GM12878 (cell line): ENCODE data around the gene SNAI3. TPM values are rescaled to one million over a fixed set of nuclear protein-coding genes. Genes with fewer than 3 reads are reported as not detected.

Source experiments
- ATAC-seq: fragments of 200-7000 bp; cut with Tn5 transposase; 3 replicates; pipeline ENCODE4 v1.9.1; 2020; ENCODE audit warnings: mild to moderate bottlenecking, moderate library complexity
- BruUV-seq: library from RNA; stranded (reverse); fragments of 400-500 nt; replicated peaks from 2 replicates; lab custom pipeline; 2021; lab: Mats Ljungman, UMichigan
- CTCF ChIA-PET: fragments of 300-600 bp; sonication (Branson Sonifier 250); formaldehyde crosslinking; extraction: SDS; loops from one replicate; lab custom pipeline; 2021; ENCODE audit warnings: inconsistent platforms; lab: Yijun Ruan, JAX
- POLR2A ChIA-PET: fragments of 350-600 bp; formaldehyde crosslinking; extraction: SDS; loops from one replicate; lab custom pipeline; 2021; ENCODE audit warnings: inconsistent platforms; lab: Charles Lee
- RAD21 ChIA-PET: fragments of 300-600 bp; sonication (Branson Sonifier 250); formaldehyde crosslinking; loops from one replicate; lab custom pipeline; 2023; ENCODE audit warnings: antibody characterized with exemption; ENCODE audit not compliant: unreplicated experiment; lab: Charles Lee
- SMC1A ChIA-PET: fragments of 300-600 bp; sonication (Branson Sonifier 250); formaldehyde crosslinking; loops from one replicate; lab custom pipeline; 2023; ENCODE audit not compliant: unreplicated experiment, uncharacterized antibody; lab: Charles Lee
- DNase-seq: peaks from one replicate; pipeline ENCODE4 v3.0.0-alpha.2; 2011; ENCODE audit warnings: low read depth, low spot score
- FAIRE-seq: peaks from 3 replicates; lab custom pipeline; 2011; peaks lifted over from hg19 to GRCh38; lab: Jason Lieb, UNC
- H2AFZ ChIP-seq: 2 replicates; pipeline ENCODE4 v1.6.0; 2011; ENCODE audit warnings: low read depth, low read length, control low read depth; ENCODE audit not compliant: control insufficient read depth
- H3K27ac ChIP-seq: 2 replicates; pipeline ENCODE4 v1.5.1; 2011; ENCODE audit warnings: control low read depth; ENCODE audit not compliant: control insufficient read depth, insufficient read depth
- H3K27me3 ChIP-seq, 2 experiments: replicated peaks in 1 of 2; 2 replicates each; pipeline versions ENCODE4 v1.6.0 to v1.6.1; 2011; ENCODE audit warnings: low read length in 1 of 2; ENCODE audit not compliant: control insufficient read depth in 2 of 2, insufficient read depth in 2 of 2
- H3K36me3 ChIP-seq, 2 experiments: 2 replicates each; pipeline ENCODE4 v1.5.1; 2011; ENCODE audit warnings: low read length in 1 of 2; ENCODE audit not compliant: control insufficient read depth in 2 of 2, insufficient read depth in 2 of 2
- H3K4me1 ChIP-seq: 2 replicates; pipeline ENCODE4 v1.6.1; 2011; ENCODE audit warnings: mild to moderate bottlenecking, low read length, moderate library complexity, mixed read lengths; ENCODE audit not compliant: control insufficient read depth, insufficient read depth
- H3K4me2 ChIP-seq: 2 replicates; pipeline ENCODE4 v1.6.0; 2011; ENCODE audit warnings: control low read depth; ENCODE audit not compliant: control insufficient read depth, insufficient read depth
- H3K4me3 ChIP-seq: fragments of 200-600 bp; sonication (generic); 2 replicates; pipeline ENCODE4 v1.5.1; 2016
- H3K79me2 ChIP-seq: 2 replicates; pipeline ENCODE4 v1.6.0; 2011; ENCODE audit warnings: low read length; ENCODE audit not compliant: control insufficient read depth, insufficient read depth
- H3K9ac ChIP-seq: 2 replicates; pipeline ENCODE4 v1.8.0; 2011; ENCODE audit warnings: low read length, control low read depth, mixed read lengths; ENCODE audit not compliant: control insufficient read depth, insufficient read depth
- H3K9me3 ChIP-seq: replicated peaks from 3 replicates; pipeline ENCODE4 v1.5.1; 2011; ENCODE audit warnings: mild to moderate bottlenecking, low read length; ENCODE audit not compliant: control insufficient read depth, insufficient read depth
- H4K20me1 ChIP-seq: 2 replicates; pipeline ENCODE4 v1.6.0; 2011; ENCODE audit not compliant: control insufficient read depth, insufficient read depth
- DPF2 ChIP-seq: fragments of 450-650 bp; IDR thresholded peaks from 2 replicates; pipeline ENCODE4 v1.6.1; 2017; ENCODE audit warnings: mild to moderate bottlenecking
- EED ChIP-seq: sonication (generic); IDR thresholded peaks from 2 replicates; pipeline ENCODE4 v1.6.1; 2016; ENCODE audit warnings: antibody characterized with exemption, low read depth
- GABPA ChIP-seq: IDR thresholded peaks from 2 replicates; pipeline ENCODE4 v1.6.1; 2014; ENCODE audit warnings: antibody characterized with exemption, low read depth, mild to moderate bottlenecking, inconsistent platforms
- HDGF ChIP-seq: fragments of 450-650 bp; IDR thresholded peaks from 2 replicates; pipeline ENCODE4 v1.6.1; 2016; ENCODE audit warnings: antibody characterized with exemption
- MXI1 ChIP-seq: fragments of 150-350 bp; IDR thresholded peaks from 2 replicates; pipeline ENCODE4 v1.6.1; 2011; ENCODE audit warnings: low read depth, mild to moderate bottlenecking, inconsistent platforms, low read length, improper control_type of control experiment
- NFIC ChIP-seq: IDR thresholded peaks from 2 replicates; pipeline ENCODE4 v1.6.1; 2012; ENCODE audit warnings: low read depth, mild to moderate bottlenecking, inconsistent platforms, low read length, moderate library complexity
- NR2C1 ChIP-seq: fragments of 450-650 bp; IDR thresholded peaks from 2 replicates; pipeline ENCODE4 v1.6.1; 2017; ENCODE audit warnings: antibody characterized with exemption, mild to moderate bottlenecking, moderate library complexity
- RAD21 ChIP-seq: IDR thresholded peaks from 2 replicates; pipeline ENCODE4 v1.6.1; 2011; ENCODE audit warnings: mild to moderate bottlenecking, low read depth, low read length, moderate library complexity; ENCODE audit not compliant: insufficient read depth
- RCOR1 ChIP-seq: conservative IDR thresholded peaks from 2 replicates; pipeline ENCODE4 v1.6.1; 2012; ENCODE audit warnings: low read depth, low read length, improper control_type of control experiment
- ZNF274 ChIP-seq: IDR thresholded peaks from one replicate; pipeline ENCODE4 v1.8.0; 2011; ENCODE audit not compliant: insufficient read length, insufficient read depth
- ZNF687 ChIP-seq: fragments of 450-650 bp; IDR thresholded peaks from 2 replicates; pipeline ENCODE4 v1.6.1; 2017; ENCODE audit warnings: mild to moderate bottlenecking, moderate library complexity
- WGBS: methylation state at CpG from one replicate; pipeline ENCODE4 v1.1.6; 2016; ENCODE audit warnings: low lambda C conversion rate; ENCODE audit not compliant: insufficient replicate concordance, insufficient coverage; ENCODE audit errors: missing lambda C conversion rate; 5-methylcytosine and 5-hydroxymethylcytosine counted together
- in situ Hi-C: fragments of 300-500 bp; cut with MboI; formaldehyde crosslinking; loops from 9 replicates; pipeline ENCODE4 v1.14.3; 2018; ENCODE audit warnings: mixed read lengths
- intact Hi-C: fragments of 100-400 bp; cut with micrococcal nuclease; formaldehyde crosslinking; loops from one replicate; pipeline ENCODE4 v1.14.2; 2022; ENCODE audit not compliant: unreplicated experiment
- polyA plus RNA-seq, 11 experiments: library from polyadenylated mRNA; depleted of rRNA in 4 of 11; unstranded in 6 of 11; stranded (reverse) in 5 of 11; fragments of >200 nt; fragmentation: Nextera tagmentation in 4 of 11; fragmentation: Illumina TruSeq in 1 of 11; extraction: Ambion mirVana in 4 of 11; extraction: Trizol in 1 of 11; gene quantifications; 1 replicate in 1 of 11; 2 replicates in 10 of 11; pipeline versions ENCODE4 v1.2.1 to v1.2.3, GENCODE V29; 2011 to 2016; ENCODE audit warnings: inconsistent platforms in 2 of 11, missing spikeins in 2 of 11, low read depth in 1 of 11
- total RNA-seq, 4 experiments: library from RNA; depleted of rRNA in 3 of 4; stranded (reverse); fragments of >200 nt in 3 of 4; fragmentation: Illumina TruSeq in 1 of 4; extraction: Trizol in 1 of 4; gene quantifications; 2 replicates each; pipeline versions ENCODE4 v1.2.1 to v1.2.3, GENCODE V29; 2013 to 2021
- TF ChIP-seq, protein P1 (sequence below): fragments of 450-650 bp; conservative IDR thresholded peaks from 2 replicates; pipeline ENCODE4 v1.6.1; 2017; ENCODE audit warnings: mild to moderate bottlenecking, moderate library complexity
- TF ChIP-seq, protein P2 (sequence below): fragments of 450-650 bp; IDR thresholded peaks from 2 replicates; pipeline ENCODE4 v1.6.1; 2018; ENCODE audit warnings: borderline replicate concordance, mild to moderate bottlenecking; ENCODE audit not compliant: partially characterized antibody

SNAI3 gene
- total and polyA plus RNA-seq, 10 of the 15 experiments (the other 5 are each of a cell fraction or from before 2014, with no cell fraction given): 0.21 to 7.4 (median 3.0) TPM

GRCh38 chr16:88721236-88721635 lies 34.9 kb upstream of the SNAI3 start:
- H3K36me3 ChIP-seq: peaks cover 13 to 59% of the 10 kb centered on the region in 2 experiments
- TF ChIP-seq ZNF687 (no peak), HDGF (no peak), EED (no peak), GABPA (no peak), RAD21 (no peak), NFIC (no peak), MXI1 (no peak), NR2C1 (no peak), ZNF274 (no peak), DPF2 (no peak), RCOR1 (no peak)
- TF ChIP-seq, protein P1, sequence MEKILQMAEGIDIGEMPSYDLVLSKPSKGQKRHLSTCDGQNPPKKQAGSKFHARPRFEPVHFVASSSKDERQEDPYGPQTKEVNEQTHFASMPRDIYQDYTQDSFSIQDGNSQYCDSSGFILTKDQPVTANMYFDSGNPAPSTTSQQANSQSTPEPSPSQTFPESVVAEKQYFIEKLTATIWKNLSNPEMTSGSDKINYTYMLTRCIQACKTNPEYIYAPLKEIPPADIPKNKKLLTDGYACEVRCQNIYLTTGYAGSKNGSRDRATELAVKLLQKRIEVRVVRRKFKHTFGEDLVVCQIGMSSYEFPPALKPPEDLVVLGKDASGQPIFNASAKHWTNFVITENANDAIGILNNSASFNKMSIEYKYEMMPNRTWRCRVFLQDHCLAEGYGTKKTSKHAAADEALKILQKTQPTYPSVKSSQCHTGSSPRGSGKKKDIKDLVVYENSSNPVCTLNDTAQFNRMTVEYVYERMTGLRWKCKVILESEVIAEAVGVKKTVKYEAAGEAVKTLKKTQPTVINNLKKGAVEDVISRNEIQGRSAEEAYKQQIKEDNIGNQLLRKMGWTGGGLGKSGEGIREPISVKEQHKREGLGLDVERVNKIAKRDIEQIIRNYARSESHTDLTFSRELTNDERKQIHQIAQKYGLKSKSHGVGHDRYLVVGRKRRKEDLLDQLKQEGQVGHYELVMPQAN: no peak
- TF ChIP-seq, protein P2, sequence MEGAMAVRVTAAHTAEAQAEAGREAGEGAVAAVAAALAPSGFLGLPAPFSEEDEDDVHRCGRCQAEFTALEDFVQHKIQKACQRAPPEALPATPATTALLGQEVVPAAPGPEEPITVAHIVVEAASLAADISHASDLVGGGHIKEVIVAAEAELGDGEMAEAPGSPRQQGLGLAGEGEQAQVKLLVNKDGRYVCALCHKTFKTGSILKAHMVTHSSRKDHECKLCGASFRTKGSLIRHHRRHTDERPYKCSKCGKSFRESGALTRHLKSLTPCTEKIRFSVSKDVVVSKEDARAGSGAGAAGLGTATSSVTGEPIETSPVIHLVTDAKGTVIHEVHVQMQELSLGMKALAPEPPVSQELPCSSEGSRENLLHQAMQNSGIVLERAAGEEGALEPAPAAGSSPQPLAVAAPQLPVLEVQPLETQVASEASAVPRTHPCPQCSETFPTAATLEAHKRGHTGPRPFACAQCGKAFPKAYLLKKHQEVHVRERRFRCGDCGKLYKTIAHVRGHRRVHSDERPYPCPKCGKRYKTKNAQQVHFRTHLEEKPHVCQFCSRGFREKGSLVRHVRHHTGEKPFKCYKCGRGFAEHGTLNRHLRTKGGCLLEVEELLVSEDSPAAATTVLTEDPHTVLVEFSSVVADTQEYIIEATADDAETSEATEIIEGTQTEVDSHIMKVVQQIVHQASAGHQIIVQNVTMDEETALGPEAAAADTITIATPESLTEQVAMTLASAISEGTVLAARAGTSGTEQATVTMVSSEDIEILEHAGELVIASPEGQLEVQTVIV: no peak

More at GRCh38 chr16:88721236-88721635, 34.9 kb upstream of the SNAI3 start:
- ATAC-seq (no peak), DNase-seq (no peak), FAIRE-seq (no peak)
- H3K27me3 ChIP-seq: no peaks in the 10 kb centered on the region
- ChIA-PET RAD21 (no interaction called here), SMC1A (no interaction called here), CTCF (no interaction called here), POLR2A (interaction anchor here (0.6 kb wide), 1 partner anchor 790 kb away, joined by 4 read pairs; no protein-coding TSS in a partner anchor)
- H3K9me3 ChIP-seq: no peaks in the 10 kb centered on the region
- whole genome bisulfite sequencing: 93% methylated on average over 15 of the region's 17 CpGs
- no peaks in the 10 kb centered on the region for H3K79me2 ChIP-seq
- H3K9ac ChIP-seq: no peak overlapping the region
- in situ Hi-C loops: no loop called here
- H3K4me1 ChIP-seq: no peaks in the 10 kb centered on the region
- BruUV-seq: no TSS peak
- H3K4me2 ChIP-seq: no peak overlapping the region
- no peak overlapping the region for H2AFZ ChIP-seq
- no peak overlapping the region for H3K4me3 ChIP-seq
- intact Hi-C loops: no loop called here
- H3K27ac ChIP-seq: no peak overlapping the region
- no peaks in the 10 kb centered on the region for H4K20me1 ChIP-seq
